HG02763 (cell line): Measurements from ENCODE around the gene SH2D2A.

ENCODE experiments used
- ATAC-seq: cut with Tn5 transposase; IDR thresholded peaks from one replicate; pipeline ENCODE4 v1.9.1; 2021; ENCODE audit warnings: mild to moderate bottlenecking, moderate library complexity; ENCODE audit not compliant: unreplicated experiment

Gene SH2D2A

GRCh38 chr1:156848461-156849150 lies 32.0 kb upstream of the SH2D2A start:
- ATAC-seq: no peak

- no peak for ATAC-seq
Measured at GRCh38 chr1:156847591-156848460, 31.2 kb upstream of the SH2D2A start.

- no peak for ATAC-seq
Measured at GRCh38 chr1:156846643-156847042, 30.0 kb upstream of the SH2D2A start.

GRCh38 chr1:156845953-156846545 lies 29.4 kb upstream of the SH2D2A start:
- ATAC-seq: no peak

- ATAC-seq: no peak
Measured at GRCh38 chr1:156845055-156845952, 28.7 kb upstream of the SH2D2A start.

DNA sequence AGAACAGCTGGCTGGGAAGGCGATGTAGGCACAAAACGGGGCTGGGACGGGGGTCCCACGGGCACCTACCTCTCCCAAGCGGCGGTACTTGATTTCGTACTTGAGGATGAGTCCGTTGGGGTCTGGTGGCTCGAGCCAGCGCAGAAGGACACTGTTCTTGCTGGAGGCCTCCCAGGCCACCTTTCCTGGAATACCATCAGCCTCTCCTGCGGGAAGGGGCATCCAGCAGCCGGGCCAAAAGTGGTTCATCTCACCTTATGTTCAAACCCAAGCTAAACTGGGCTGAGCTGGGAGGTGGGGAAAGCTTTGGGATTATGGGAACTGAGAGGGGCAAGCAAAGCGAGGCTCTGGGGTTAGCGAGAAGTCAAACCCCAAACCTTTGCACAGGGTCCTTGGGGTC lies 28.0 kb upstream of the SH2D2A start:
- ATAC-seq: no peak

DNA sequence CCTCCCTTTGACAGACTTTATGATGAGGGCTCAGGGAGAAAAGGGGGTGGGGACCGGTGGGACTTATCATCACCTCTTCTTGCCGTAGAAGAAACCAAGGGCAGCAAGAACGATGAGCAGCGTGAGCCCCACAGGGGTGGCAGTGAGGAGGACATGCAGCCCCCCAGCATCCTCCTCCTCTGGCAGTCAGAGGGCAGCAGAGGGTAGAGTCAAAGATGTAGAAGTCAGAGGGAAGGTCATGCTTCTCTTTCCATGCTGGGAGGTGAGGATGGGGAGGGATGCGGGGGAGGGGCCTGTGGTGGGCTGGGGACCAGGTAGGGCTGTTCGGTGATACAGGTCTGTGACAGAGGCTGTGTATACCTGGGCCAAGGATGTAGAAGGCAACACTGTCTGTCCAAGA lies 27.5 kb upstream of the SH2D2A start:
- ATAC-seq: no peak

GRCh38 chr1:156842618-156843300 lies 26.1 kb upstream of the SH2D2A start:
- ATAC-seq: no peak

DNA sequence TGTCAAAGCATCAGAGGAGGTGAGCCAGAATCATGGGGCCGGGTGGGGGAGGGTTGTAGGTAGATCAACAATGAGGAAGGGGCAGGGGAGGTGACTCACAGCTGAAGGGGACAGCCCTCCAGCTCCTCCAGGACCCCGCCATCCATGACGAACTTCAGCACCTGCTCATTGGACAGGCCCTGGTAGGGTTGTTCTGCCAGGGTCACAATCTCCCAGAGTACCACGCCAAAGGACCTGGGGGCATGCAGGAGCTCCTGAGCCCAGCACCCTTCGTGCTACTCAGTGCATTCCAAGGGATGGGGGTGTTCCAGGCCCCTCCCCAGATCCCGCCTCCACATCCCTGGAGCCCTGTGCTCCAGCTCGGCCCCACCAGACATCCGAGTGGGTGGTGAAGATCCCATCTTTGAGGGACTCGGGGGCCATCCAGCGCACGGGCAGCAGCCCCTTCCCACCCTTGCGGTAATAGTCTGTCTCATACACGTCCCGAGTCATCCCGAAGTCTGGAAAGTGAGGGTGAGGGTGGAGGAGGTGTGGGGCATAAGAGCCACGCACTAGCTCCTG lies 24.7 kb upstream of the SH2D2A start:
- no peak for ATAC-seq

DNA sequence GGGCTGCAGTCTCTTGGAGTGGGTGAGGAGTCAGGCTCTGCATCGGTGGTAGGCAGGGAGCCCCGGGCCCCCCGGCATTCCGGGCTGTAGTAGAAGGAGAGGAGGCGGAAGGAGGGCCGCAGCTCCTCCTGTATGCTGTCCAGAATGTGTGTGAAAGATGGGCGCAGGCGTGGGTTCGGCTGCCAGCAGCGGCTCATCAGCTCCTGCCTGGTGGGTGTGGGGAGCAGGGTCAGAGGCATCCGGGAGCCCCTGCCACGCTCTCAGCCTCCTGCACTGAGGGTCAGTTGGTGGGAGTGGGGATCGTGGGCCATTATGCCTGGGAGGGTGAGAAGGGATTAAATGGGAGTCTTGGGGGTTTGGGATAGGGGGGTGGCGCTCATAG lies 24.2 kb upstream of the SH2D2A start:
- ATAC-seq: no peak

DNA sequence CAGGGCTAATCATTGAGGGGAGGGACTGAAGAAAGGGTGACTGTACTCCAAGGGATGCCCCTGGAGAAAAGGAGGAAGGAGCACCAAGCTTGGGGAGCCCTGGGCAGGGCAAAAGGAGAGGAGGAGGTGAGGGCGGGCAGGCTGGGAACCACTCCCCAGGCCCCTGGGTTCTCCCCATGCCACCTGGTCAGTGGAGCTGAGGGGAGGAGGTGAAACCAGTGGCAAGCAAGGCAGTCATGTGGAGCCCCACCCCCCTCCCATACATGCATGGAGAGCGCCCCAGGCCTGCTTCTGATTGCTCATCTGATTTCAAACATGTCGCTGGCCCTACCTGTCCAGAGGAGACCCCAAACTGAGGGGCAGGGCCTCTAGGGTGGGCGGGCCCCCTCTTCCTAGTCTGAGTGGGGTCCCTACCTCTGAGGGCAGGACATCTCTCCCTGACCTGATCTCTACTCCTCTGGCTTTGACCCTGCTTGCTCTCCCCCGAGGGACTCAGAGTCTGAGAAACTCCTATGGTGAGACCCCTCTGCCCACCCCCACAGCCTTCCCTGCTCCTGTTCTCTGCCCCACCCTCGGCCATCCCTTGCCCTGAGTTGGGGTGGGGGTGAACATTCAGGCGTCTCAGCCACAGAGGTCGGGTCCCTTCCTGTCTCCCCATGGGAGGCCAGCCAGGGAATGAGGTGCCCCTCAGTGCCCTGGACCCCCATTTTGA lies 23.7 kb upstream of the SH2D2A start:
- no peak for ATAC-seq

DNA sequence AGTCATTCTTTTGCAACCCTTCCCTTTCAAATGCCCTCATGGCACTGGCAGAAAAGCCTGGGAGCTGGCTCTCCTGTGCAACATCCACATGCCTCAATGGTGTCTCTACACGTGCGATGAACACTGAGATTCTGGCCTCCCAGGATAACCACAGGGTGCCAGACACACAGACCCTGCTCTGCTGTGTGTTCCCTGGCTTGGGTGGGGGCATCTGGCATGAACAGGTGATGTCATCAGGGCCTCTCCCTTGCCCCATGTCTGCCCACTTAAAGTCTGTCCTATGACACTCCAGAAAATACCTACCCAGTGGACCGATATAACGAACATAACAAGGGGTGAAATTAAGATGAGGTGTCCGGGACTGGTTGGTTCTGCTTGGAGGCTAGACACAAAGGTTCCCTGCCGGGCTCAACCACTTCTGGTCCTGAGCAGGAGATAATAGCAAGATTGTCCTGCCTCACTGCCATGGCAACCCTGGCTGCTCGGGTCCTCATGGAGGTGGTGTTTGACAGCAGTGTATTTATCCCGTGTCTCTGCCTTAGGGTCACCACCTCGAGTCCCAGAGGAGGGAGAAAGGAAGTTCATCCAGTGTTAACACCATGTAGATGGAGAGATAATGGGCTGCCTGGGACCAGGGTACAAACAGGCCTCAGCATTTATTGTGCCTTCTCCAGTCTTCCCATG lies 22.9 kb upstream of the SH2D2A start:
- no peak for ATAC-seq

DNA sequence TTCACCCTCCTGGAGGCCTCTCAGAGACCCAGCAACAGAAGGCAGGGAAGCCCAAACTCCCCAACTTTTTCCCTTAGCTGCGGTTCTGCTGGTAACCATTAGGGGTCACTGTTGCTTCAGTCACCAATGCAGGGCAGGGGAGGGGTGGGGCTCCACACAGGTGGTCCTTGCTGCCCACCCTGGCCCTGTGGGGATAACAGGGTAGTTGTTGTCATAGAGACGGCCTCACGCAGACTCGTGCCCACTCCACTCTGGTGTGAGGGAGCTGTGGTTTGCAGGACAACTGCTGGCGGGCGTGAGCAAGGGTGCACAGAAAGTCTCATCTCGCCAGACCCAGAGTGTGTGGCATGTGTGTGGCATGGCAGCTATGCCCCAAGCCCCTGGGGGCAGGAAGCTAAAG lies 22.3 kb upstream of the SH2D2A start:
- no peak for ATAC-seq

GRCh38 chr1:156836892-156837291 lies 20.2 kb upstream of the SH2D2A start:
- no peak for ATAC-seq

- ATAC-seq: no peak
Measured at GRCh38 chr1:156836041-156836654, 19.5 kb upstream of the SH2D2A start.

- ATAC-seq: no peak
Measured at GRCh38 chr1:156834322-156834721, 17.7 kb upstream of the SH2D2A start.

DNA sequence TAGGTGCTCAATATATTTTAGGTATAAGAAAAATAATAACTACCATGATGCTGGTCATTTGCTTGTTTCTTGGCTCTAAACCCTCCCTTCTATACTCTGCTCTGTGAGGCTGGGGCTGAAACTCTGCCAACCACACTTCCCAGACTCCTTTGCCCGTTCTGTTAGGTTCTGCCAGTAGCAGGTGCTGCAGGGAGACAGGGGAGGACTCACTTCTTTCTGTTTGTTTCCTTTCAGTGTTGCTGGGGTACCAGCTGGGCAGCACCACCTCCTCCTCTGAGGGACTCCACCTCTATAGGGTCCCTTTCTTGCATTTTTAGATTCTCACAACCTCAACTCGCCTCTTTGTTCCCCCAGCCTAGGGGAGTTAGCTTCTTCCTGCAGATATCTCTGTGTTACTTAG lies 17.0 kb upstream of the SH2D2A start:
- ATAC-seq: no peak

- ATAC-seq: no peak
Measured at GRCh38 chr1:156832434-156832833, 15.8 kb upstream of the SH2D2A start.
